ENCODE measurements around the gene IDH3B.

GRCh38 chr20:2693286-2694007 is 29.4 kb upstream of the IDH3B start:
- TF ChIP-seq, protein P1, sequence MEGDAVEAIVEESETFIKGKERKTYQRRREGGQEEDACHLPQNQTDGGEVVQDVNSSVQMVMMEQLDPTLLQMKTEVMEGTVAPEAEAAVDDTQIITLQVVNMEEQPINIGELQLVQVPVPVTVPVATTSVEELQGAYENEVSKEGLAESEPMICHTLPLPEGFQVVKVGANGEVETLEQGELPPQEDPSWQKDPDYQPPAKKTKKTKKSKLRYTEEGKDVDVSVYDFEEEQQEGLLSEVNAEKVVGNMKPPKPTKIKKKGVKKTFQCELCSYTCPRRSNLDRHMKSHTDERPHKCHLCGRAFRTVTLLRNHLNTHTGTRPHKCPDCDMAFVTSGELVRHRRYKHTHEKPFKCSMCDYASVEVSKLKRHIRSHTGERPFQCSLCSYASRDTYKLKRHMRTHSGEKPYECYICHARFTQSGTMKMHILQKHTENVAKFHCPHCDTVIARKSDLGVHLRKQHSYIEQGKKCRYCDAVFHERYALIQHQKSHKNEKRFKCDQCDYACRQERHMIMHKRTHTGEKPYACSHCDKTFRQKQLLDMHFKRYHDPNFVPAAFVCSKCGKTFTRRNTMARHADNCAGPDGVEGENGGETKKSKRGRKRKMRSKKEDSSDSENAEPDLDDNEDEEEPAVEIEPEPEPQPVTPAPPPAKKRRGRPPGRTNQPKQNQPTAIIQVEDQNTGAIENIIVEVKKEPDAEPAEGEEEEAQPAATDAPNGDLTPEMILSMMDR (IDR thresholded peaks at IDR 0.05) = no peak
- peak in 1 of 2 donors; percentile 15 for TF ChIP-seq POLR2A (IDR thresholded peaks at IDR 0.05)
